DMS153 treated with DMSO at 0.1 percent for 48 hours (cell line): Measurements from ENCODE around the gene POLE3.
"Not testable (repeated sequence)": the region's sequence is repeated elsewhere in the genome, so short reads cannot be mapped to it uniquely, and the experiment has no call there.

Experiments
- DNase-seq: peaks from one replicate; lab custom pipeline; 2025; ENCODE audit not compliant: unreplicated experiment; lab: John Stamatoyannopoulos, UW

The POLE3 gene, protein sequence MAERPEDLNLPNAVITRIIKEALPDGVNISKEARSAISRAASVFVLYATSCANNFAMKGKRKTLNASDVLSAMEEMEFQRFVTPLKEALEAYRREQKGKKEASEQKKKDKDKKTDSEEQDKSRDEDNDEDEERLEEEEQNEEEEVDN

GRCh38 chr9:113410207-113410864 is at the start of gene POLE3, which contains the start of gene C9orf43:
Gene POLE3 (minus strand): TSS chr9:113410675. CDS start chr9:113410293, 382 bp downstream.
Gene C9orf43 (plus strand): TSS chr9:113410747. CDS start chr9:113413494, 2,747 bp downstream.
- peak; percentile 95 for DNase-seq

- DNase-seq = no peak
Measured at GRCh38 chr9:113456235-113456634, 45.8 kb upstream of the POLE3 start.

DNA sequence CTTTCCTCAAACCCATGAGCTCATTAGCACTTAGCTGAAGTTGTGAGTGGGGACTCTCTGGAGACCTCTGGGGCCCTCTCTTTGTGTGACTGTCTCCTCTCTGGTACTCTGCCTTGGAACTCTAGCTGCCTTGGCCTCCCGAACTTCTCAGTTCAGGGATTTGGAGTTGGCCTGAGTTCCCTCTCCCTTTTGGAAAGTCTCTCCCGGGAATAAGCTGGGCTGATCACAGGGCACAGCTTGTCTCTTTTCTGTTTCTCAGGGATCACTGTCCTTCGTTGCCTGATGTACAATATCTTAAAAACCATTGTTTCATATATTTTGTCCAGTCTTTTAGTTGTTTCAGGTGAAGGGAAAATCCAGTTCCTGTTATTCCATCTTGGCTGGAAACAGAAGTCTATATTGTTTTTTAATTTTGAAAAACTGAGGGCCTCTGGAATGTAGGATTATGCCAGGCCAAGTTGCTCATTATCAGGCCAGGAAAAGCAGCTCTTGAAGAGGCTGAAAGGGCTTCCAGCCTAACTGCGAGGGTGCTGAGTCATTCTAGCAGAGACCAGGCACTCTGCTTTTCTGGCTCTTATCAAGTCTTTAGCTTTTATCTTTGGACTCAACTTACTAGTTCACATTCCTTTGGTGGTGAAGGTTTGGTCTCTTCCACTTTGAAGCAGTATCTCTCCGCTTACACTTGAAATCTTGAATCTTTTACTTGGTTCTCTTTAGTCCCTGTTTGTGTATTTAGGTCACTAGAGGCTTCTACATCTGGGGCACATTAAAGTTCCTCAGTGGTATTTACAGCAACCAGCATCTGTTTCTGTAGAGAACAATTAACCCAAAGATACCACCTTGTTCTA is 44.7 kb upstream of the POLE3 start:
- DNase-seq = no peak

DNA sequence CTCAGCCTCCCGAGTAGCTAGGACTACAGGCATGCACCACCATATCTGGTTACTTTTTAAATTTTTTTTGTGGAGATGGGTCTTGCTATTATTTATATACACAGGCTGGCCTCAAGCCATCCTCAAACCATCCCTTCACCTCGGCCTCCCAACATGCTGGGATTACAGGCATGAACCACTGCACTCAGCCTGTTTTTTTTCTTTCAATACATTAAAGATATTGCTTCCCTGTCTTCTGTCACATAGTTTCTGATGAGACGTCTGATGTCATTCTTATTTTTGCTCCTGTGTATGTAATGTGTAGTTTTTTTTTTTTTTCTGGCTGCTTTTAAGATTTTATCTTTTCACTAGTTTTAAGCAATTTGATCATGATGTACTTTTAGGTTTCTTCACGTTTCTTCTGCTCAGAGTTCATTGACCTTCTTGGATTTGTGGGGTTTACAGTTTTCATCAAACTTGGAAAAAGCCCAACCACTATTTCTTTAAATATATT is 41.7 kb upstream of the POLE3 start:
- DNase-seq = no peak

DNA sequence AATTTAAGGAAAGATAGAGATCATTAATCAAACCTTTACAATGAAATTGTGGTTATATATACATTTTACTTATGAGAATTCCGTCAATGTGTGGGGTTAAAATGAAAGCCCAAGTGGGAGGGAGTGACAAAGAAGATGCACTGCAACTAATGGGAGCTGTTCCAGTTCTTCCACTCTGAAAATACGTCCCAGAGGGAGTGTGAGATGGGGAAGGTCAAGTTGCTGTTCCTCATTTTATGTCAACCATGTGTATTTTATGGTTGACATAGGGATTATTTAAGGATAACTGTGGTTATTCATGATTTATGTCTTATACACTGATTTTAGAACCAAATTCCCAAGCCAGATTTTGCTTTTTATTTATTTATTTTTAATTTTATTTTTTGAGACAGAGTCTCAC is 38.9 kb upstream of the POLE3 start:
- DNase-seq = no peak

GRCh38 chr9:113446323-113446740 is 35.9 kb upstream of the POLE3 start:
- DNase-seq = peak; percentile 48

DNA sequence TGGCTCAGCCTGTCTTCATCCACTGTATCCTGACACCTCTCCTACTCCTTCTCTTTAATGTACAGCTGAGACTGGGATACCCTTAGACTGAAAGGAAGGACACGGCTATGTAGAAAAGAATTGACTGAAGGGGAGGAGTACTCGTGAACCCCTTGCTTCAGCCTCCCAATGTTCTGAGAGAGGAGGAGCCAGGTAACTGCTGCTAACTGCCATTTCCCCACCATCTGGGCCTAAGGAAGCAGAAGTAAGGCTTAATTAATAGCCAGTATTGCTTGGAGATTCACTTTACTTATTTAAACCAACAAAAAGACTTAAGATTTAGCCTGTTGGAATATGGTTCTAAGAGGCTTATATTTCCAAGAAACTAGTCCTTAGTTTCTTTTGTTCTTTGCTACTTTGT is 34.3 kb upstream of the POLE3 start:
- DNase-seq = no peak

DNA sequence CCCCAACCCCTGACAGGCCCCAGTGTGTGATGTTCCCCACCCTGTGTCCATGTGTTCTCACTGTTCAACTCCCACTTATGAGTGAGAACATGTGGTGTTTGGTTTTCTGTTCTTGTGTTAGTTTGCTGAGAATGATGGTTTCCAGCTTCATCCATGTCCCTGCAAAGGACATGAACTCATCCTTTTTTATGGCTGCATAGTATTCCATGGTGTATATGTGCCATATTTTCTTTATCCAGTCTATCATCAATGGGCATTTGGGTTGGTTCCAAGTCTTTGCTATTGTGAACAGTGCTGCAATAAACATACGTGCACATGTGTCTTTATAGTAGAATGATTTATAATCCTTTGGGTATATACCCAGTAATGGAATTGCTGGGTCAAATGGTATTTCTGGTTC is 27.2 kb upstream of the POLE3 start:
- not testable (repeated sequence) for DNase-seq

DNA sequence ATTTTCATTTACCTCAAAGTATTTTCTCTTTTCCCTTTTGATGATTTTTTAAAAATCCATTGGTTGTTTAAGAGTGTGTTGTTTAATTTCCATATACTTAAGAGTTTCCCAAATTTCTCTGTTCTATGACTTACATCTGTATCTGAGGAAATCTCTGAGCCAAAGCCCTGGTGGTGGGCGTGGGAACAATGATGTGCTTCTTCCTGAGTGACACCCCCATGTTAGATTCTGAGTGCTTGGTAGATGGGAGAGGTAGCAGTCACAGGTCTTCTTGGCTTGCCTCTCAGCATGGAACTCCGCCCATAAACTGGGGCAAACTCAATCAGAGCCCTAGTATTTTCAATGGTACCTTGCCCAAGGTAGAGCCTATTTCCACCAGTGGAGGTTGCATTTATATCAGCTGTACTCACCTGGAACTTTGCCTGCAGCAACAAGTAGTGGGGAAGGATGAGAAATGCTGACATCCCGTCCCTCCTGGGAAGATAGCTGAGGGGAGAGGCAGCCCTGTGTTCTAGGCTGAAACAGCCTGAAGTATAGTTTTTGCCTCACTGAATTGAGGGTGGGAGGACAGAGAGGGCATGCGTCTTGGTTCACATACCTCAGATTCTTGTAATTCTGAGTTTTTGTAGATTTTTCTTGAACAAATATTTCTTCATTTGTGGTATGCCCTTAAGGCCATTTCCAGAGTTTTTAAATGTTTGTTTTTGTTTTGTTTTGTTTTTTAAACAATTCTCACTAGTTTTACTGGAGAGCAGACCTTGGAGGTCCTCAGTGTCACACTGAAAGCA is 26.4 kb upstream of the POLE3 start:
- DNase-seq = no peak

- DNase-seq = no peak
Measured at GRCh38 chr9:113431191-113431590, 20.7 kb upstream of the POLE3 start.

GRCh38 chr9:113428062-113428615 is 17.7 kb upstream of the POLE3 start:
- DNase-seq = no peak

DNA sequence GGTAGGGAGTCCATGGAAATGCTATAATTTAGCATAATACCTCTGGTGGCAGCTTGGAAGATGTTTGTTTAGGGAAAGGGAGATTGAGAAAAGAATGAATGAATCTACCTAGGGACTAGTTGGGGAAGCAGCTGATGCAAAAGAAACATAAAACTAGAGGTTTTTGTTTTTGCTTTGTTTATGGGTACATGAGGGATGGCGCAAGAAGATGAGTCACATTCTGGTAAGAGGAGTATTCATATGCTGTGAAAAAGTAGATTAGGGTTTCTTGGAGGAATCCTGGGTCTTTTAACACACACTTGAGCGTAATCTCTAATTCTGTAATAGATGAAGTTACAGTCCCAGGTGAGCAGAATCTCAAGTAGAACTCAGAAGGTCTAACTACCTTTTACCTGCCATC is 17.2 kb upstream of the POLE3 start:
- DNase-seq = no peak

GRCh38 chr9:113426701-113427100 is 16.2 kb upstream of the POLE3 start:
- DNase-seq = no peak

DNA sequence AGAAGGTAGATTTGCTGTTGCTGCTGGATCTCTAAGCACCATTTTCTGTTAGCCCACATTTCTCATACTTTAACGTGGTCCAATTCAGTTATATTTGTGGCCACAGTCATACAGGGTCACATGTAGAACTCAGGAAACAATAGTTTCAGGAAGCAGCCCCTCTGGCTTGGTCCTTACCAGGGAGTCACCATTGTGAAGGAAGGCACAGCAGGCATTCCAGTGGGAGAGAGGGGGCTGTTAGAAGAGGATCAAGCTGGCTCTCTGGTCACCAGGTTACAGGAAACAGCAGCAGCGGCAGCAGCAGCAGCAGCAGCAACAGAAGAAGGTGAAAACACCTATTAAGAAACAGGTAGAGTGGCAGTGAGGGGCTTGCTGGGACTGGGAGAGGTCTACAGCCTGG is 14.6 kb upstream of the POLE3 start:
- DNase-seq = no peak

DNA sequence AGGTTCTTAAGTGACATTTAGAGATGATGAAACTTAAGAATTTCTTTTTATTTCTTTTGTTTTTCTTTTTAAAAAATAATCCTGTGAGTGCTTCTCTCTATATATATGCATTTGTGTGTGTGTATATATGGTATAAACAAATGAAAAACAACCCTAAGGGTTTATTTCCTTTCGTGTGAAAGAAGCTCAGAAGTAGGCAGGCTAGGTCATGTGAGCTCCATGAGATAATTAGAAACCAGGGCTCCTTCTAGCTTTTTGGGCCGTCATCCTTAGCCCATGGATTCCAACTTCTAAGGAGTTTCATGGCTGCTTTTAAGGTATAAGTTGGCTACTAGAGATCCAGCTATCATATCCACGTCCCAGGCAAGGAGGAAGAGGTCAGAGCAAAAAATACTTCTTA is 11.3 kb upstream of the POLE3 start:
- no peak for DNase-seq

- no peak for DNase-seq
Measured at GRCh38 chr9:113417370-113417769, 6.9 kb upstream of the POLE3 start.

DNA sequence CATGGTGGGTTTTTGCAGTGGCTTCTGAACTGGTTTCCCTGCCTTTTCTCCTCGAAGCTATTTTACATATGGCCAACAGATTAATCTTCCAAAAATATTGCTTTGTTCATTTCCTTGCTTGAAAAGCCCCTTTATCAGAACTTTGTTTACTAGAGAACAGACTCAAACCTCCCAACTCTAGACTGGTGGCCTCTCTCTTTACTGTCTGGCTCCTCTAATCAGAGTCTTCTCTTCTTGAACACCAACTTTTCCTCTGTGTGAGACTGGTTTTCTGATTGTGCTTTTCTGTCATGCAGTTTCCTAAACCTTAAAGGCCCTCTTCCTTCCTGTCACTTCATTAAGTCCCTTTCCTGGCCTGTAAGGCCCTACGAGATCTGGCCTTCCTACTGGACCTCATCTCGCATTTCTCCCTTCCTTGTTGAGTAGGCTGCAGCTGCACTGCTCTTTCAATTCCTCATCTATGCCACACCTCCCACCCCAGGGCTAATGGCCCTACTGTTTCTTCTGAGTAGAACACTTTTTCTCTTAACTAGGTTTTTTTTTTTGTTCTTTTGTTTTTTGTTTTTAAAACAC is 5.8 kb upstream of the POLE3 start:
- no peak for DNase-seq

GRCh38 chr9:113409883-113410206 is 630 bp downstream of the POLE3 start:
- DNase-seq = no peak

DNA sequence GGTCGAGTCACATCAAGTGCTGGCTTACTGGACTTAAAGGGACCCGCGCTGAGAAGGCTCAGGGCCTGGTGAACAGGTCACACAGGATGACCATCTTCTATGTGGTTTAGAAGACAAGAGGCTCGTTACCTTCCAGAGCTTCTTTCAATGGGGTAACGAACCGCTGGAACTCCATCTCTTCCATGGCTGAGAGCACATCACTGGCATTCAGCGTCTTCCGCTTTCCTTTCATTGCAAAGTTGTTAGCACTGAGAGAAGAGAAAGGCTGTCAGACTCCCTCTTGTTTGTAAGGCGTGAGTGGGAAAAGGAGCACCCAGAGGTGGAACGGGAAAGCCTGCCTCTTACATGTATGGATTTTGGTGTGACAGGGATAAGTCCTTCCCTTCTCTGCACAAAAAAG is 994 bp downstream of the POLE3 start:
- no peak for DNase-seq

- peak; percentile 45 for DNase-seq
Measured at GRCh38 chr9:113406873-113407511, 3.5 kb downstream of the POLE3 start.
